Sigmoid colon (tissue), 7 donors: ENCODE results near the gene YLPM1. TPM values are rescaled to one million over a fixed set of nuclear protein-coding genes. Genes with fewer than 3 reads are reported as not detected.

Experiments used
- DNase-seq: peaks from one replicate; pipeline ENCODE4 v3.0.0-alpha.2; 2019
- H3K27ac ChIP-seq, 4 donors: fragments of 200-600 bp; sonication (generic); one replicate each; pipeline ENCODE4 v1.5.1; 2016 to 2019; ENCODE audit warnings: mild to moderate bottlenecking in 1 of 4
- H3K27me3 ChIP-seq, 3 donors: fragments of 200-600 bp; sonication (generic); one replicate each; pipeline ENCODE4 v1.5.1; 2019; ENCODE audit warnings: mild to moderate bottlenecking in 1 of 3
- H3K36me3 ChIP-seq, 4 donors: fragments of 200-600 bp; sonication (generic); one replicate each; pipeline ENCODE4 v1.5.1; 2016 to 2019
- H3K4me1 ChIP-seq, 4 donors: fragments of 200-600 bp; sonication (generic); one replicate each; pipeline ENCODE4 v1.5.1; 2017 to 2019
- H3K4me3 ChIP-seq, 4 donors: fragments of 200-600 bp; sonication (generic); one replicate each; pipeline ENCODE4 v1.5.1; 2017 to 2019; ENCODE audit warnings: mild to moderate bottlenecking in 2 of 4, moderate library complexity in 1 of 4
- H3K9me3 ChIP-seq, 4 donors: fragments of 200-600 bp in 3 of 4; sonication (generic) in 3 of 4; one replicate each; pipeline versions ENCODE4 v1.5.1 to v1.6.1; 2013 to 2019
- EP300 ChIP-seq, 4 donors: sonication (generic); formaldehyde crosslinking; IDR thresholded peaks; one replicate each; pipeline ENCODE4 v1.6.1; 2017; ENCODE audit warnings: antibody characterized with exemption in 4 of 4
- POLR2A ChIP-seq, 2 donors: fragments of 450-650 bp; IDR thresholded peaks; one replicate each; pipeline ENCODE4 v1.6.1; 2016; ENCODE audit warnings: antibody characterized with exemption in 2 of 2, mild to moderate bottlenecking in 2 of 2, moderate library complexity in 2 of 2
- POLR2AphosphoS5 ChIP-seq, 4 donors: sonication (generic); formaldehyde crosslinking; IDR thresholded peaks; one replicate each; pipeline ENCODE4 v1.6.1; 2017; ENCODE audit warnings: antibody characterized with exemption in 4 of 4
- WGBS, 2 donors: extraction: QIAGEN DNeasy Blood & Tissue Kit; methylation state at CpG; one replicate each; pipeline ENCODE4 v1.1.7; 2013; 5-methylcytosine and 5-hydroxymethylcytosine counted together
- intact Hi-C: fragments of 100-400 bp; cut with DNase I; formaldehyde crosslinking; loops from one replicate; pipeline ENCODE4 v1.15.1; 2023
- polyA plus RNA-seq, 3 donors: library from polyadenylated mRNA; stranded (reverse); fragments of 200-250 nt; gene quantifications; one replicate each; pipeline ENCODE4 v1.2.3, GENCODE V29; 2013
- total RNA-seq, 4 donors: library from RNA; depleted of rRNA; stranded (reverse); fragments of >200 nt; gene quantifications; one replicate each; pipeline ENCODE4 v1.1.0, GENCODE V29; 2016
- TF ChIP-seq, protein P1 (sequence below), 4 experiments: fragments of 450-650 bp in 3 of 4; fragments of 200-600 bp in 1 of 4; IDR thresholded peaks; one replicate each; pipeline ENCODE4 v1.5.1; 2016 to 2019; ENCODE audit warnings: antibody characterized with exemption in 4 of 4, mild to moderate bottlenecking in 3 of 4, moderate library complexity in 2 of 4
- donor health status: healthy with polysubstance abuse.
- donor health status: Bipolar disorder and iron deficiency.
- donor health status: healthy.

YLPM1 gene
- total and polyA plus RNA-seq, 7 donors = 7.2 to 58.7 (median 40.3) TPM

DNA sequence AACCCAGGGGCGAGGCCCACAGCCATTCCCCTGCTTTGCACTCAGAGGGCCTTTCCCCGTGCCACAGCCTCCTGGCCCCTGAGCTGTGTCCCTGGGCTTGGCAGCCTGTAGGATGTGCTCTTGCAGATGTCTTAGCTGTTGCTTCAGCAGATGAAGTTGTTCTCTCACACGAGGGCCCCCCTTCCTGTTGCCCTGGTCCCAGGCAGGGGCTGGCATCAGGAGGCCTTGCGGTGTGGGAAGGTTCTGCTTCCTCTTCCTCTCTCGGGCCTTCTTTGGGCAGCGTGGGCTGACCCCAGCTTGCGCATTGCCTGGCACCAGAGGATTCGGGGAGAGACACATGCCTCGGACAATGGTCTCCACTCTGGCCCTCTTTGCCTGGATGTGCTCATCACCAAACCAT lies 100.2 kb downstream of the YLPM1 start:
- H3K27ac ChIP-seq = no peak overlapping the region
- 69 to 86% methylated on average over 9 of the region's 9 CpGs for WGBS, 2 donors
- DNase-seq = no peak
- no peak overlapping the region for H3K4me3 ChIP-seq
- TF ChIP-seq POLR2A (IDR thresholded peaks at IDR 0.05) = no peak
- TF ChIP-seq POLR2AphosphoS5 (IDR thresholded peaks at IDR 0.05) = no peak
- TF ChIP-seq EP300 (IDR thresholded peaks at IDR 0.05) = no peak
- TF ChIP-seq, protein P1, sequence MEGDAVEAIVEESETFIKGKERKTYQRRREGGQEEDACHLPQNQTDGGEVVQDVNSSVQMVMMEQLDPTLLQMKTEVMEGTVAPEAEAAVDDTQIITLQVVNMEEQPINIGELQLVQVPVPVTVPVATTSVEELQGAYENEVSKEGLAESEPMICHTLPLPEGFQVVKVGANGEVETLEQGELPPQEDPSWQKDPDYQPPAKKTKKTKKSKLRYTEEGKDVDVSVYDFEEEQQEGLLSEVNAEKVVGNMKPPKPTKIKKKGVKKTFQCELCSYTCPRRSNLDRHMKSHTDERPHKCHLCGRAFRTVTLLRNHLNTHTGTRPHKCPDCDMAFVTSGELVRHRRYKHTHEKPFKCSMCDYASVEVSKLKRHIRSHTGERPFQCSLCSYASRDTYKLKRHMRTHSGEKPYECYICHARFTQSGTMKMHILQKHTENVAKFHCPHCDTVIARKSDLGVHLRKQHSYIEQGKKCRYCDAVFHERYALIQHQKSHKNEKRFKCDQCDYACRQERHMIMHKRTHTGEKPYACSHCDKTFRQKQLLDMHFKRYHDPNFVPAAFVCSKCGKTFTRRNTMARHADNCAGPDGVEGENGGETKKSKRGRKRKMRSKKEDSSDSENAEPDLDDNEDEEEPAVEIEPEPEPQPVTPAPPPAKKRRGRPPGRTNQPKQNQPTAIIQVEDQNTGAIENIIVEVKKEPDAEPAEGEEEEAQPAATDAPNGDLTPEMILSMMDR (IDR thresholded peaks at IDR 0.05) = no peak
- H3K4me1 ChIP-seq = peaks cover 0 to 10% (median 7%) of the 10 kb centered on the region in 4 donors
- no peaks in the 10 kb centered on the region for H3K36me3 ChIP-seq
- H3K9me3 ChIP-seq = no peaks in the 10 kb centered on the region
- H3K27me3 ChIP-seq = no peaks in the 10 kb centered on the region
- intact Hi-C loops = no loop called here

DNA sequence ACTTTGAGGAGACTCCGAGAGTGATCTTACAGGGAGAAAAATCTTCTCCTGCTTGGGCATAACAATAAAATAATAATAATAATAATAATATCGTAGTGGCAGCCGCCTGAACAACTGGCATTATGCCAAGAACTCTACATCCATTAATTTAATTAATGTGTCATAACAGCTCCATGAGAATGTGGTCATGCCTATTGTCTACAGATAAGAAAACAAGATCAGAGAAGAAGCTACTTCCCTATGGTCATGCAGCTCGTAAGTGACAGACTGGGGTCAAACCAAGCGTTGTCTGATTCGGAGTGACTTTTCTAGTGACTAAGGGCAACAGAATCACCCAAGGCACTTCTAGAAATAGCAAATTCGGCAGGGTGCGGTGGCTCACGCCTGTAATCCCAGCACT lies 101.1 kb downstream of the YLPM1 start:
- Histone ChIP-seq H3K4me3 (no peak overlapping the region), H3K9me3 (no peaks in the 10 kb centered on the region), H3K4me1 (peaks cover 0 to 10% (median 7%) of the 10 kb centered on the region in 4 donors), H3K27ac (no peak overlapping the region), H3K27me3 (no peaks in the 10 kb centered on the region), H3K36me3 (no peaks in the 10 kb centered on the region)
- TF ChIP-seq EP300 (IDR thresholded peaks at IDR 0.05) = no peak
- TF ChIP-seq POLR2AphosphoS5 (IDR thresholded peaks at IDR 0.05) = no peak
- TF ChIP-seq, protein P1 (IDR thresholded peaks at IDR 0.05) = no peak
- TF ChIP-seq POLR2A (IDR thresholded peaks at IDR 0.05) = no peak
- no peak for DNase-seq
- intact Hi-C loops = no loop called here
- WGBS, 2 donors = 84 to 90% methylated on average over 9 of the region's 9 CpGs

DNA sequence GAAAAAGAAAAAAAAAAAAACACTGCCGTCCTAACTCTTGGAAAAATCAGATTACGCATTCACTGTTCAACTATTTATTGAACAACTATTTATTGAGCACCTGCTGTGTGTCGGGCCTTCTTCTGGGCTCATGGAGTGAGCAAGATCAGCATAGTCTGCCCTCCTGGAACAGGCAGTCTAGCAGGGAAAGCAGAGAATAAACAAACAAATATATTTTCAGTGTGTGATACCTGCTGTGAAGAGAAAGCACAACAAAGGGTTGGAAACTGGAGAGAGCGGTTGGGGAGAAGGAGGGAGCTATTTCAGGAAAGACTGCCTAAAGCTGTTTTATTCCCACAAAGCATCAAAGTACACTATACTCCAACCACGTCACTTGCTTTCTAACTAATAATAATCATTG lies 102.0 kb downstream of the YLPM1 start:
- WGBS, 2 donors = 90 to 92% methylated on average over 5 of the region's 5 CpGs
- no peaks in the 10 kb centered on the region for H3K36me3 ChIP-seq
- peaks cover 0 to 10% (median 7%) of the 10 kb centered on the region in 4 donors for H3K4me1 ChIP-seq
- DNase-seq = no peak
- no peak overlapping the region for H3K27ac ChIP-seq
- no peaks in the 10 kb centered on the region for H3K27me3 ChIP-seq
- H3K9me3 ChIP-seq = no peaks in the 10 kb centered on the region
- intact Hi-C loops = no loop called here
- no peak for TF ChIP-seq EP300 (IDR thresholded peaks at IDR 0.05)
- TF ChIP-seq POLR2A (IDR thresholded peaks at IDR 0.05) = no peak
- TF ChIP-seq, protein P1 (IDR thresholded peaks at IDR 0.05) = no peak
- TF ChIP-seq POLR2AphosphoS5 (IDR thresholded peaks at IDR 0.05) = no peak
- no peak overlapping the region for H3K4me3 ChIP-seq

DNA sequence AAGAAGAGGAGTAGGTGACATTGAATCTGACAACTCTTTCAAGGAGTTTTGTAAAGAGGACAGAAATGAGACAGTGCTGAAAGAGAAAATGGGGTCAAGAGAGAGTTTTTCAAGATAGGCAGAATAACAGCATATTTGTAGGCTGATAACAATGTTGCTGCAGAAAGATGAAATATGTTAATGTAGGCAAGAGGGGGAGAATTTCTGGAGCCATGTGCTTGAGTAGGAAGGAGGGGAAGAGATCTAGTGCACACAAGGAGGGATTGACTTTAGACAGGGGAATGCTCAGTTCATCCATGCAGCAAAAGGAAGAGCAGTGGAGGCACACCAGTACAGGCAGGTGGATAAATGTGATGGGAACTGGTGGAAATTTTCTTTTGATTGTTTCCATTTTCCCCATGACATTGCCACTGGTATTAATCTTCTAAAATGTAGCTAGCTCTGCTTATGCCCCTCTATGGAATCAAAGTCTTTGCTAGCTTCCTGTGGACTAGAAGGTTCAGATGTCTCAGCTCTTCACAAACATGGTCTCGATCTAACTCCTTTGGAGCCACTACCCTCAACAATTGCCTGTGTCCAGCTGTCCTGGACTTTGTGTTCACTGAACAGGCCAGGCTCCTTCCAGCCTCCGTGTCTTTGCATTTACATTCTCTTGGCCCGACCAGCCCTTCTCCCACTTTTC lies 103.7 kb downstream of the YLPM1 start:
- Histone ChIP-seq H3K4me3 (no peak overlapping the region), H3K4me1 (no peaks in the 10 kb centered on the region), H3K27ac (peak overlapping the region in 2 of 4 donors; percentile 8 to 23), H3K36me3 (no peaks in the 10 kb centered on the region), H3K27me3 (no peaks in the 10 kb centered on the region), H3K9me3 (no peaks in the 10 kb centered on the region)
- WGBS, 2 donors = 73 to 80% methylated on average over 3 of the region's 3 CpGs
- no peak for TF ChIP-seq POLR2A (IDR thresholded peaks at IDR 0.05)
- TF ChIP-seq EP300 (IDR thresholded peaks at IDR 0.05) = no peak
- TF ChIP-seq POLR2AphosphoS5 (IDR thresholded peaks at IDR 0.05) = no peak
- intact Hi-C loops = no loop called here
- no peak for DNase-seq

DNA sequence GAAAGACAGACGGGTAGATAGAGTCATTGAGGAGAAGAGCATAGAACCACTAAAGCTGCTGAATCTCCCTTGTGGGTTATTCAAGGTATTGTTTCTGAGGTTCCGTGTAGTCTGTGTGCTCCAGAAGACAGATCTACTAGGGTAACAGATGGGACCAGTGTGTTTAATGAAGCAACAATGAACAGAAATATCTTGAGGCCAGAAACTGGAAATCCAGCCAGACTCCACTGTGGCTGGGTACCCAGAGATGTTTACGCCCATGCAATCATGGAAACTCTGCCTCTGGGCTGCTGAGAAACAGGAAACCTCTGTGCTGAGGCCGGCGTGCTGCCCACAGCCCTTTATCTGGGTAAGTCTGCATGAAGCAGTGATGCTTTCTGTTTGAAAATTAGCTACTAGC lies 104.6 kb downstream of the YLPM1 start:
- H3K27ac ChIP-seq = peak overlapping the region in 1 of 4 donors; percentile 23
- peak; percentile 71 for DNase-seq
- no peaks in the 10 kb centered on the region for H3K27me3 ChIP-seq
- intact Hi-C loops = no loop called here
- peak in 1 of 4 donors; percentile 7 for TF ChIP-seq POLR2AphosphoS5 (IDR thresholded peaks at IDR 0.05)
- no peak for TF ChIP-seq POLR2A (IDR thresholded peaks at IDR 0.05)
- H3K4me1 ChIP-seq = no peaks in the 10 kb centered on the region
- H3K4me3 ChIP-seq = no peak overlapping the region
- H3K9me3 ChIP-seq = no peaks in the 10 kb centered on the region
- WGBS, 2 donors = 35 to 60% methylated on average over 5 of the region's 5 CpGs
- H3K36me3 ChIP-seq = no peaks in the 10 kb centered on the region

DNA sequence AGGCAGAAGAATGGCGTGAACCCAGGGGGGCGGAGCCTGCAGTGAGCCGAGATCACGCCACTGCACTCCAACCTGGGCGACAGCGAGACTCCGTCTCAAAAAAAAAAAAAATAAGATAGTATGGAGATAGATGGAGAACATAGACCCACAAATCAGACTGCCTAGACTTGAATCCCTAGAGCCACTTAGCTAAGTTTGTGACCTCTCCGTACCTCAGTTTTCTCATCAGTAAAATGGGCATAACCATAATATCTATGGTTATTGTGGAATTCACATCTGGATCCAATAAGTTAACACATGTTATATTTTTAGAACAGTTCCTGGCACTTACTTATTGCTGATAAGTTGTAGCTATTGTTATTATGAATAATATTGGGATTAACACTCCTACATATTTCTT lies 105.6 kb downstream of the YLPM1 start:
- Histone ChIP-seq H3K4me3 (no peak overlapping the region), H3K9me3 (no peaks in the 10 kb centered on the region), H3K4me1 (no peaks in the 10 kb centered on the region), H3K27me3 (no peaks in the 10 kb centered on the region), H3K36me3 (no peaks in the 10 kb centered on the region), H3K27ac (no peak overlapping the region)
- no peak for DNase-seq
- TF ChIP-seq, protein P1 (IDR thresholded peaks at IDR 0.05) = no peak
- TF ChIP-seq EP300 (IDR thresholded peaks at IDR 0.05) = no peak
- TF ChIP-seq POLR2A (IDR thresholded peaks at IDR 0.05) = no peak
- TF ChIP-seq POLR2AphosphoS5 (IDR thresholded peaks at IDR 0.05) = no peak
- 85 to 91% methylated on average over 8 of the region's 8 CpGs for WGBS, 2 donors
- intact Hi-C loops = no loop called here
